Activated CD8-positive, alpha-beta T cell treated with anti-CD3 and anti-CD28 coated beads for 36 hours (primary cell): Measurements from ENCODE around the gene TMEM218. TPM values are rescaled to one million over a fixed set of nuclear protein-coding genes. Genes with fewer than 3 reads are reported as not detected.

Experiments
- ATAC-seq: fragments of 200-7000 bp; cut with Tn5 transposase; one replicate; pipeline ENCODE4 v1.10.0; 2021; ENCODE audit warnings: mild to moderate bottlenecking, moderate library complexity
- CTCF ChIA-PET: fragments of 350-600 bp; sonication (Branson Sonifier 250); formaldehyde crosslinking; loops from one replicate; lab custom pipeline; 2021; ENCODE audit warnings: antibody characterized with exemption; lab: Charles Lee
- POLR2A ChIA-PET: fragments of 350-600 bp; sonication (Branson Sonifier 250); formaldehyde crosslinking; loops from one replicate; lab custom pipeline; 2021; ENCODE audit warnings: antibody characterized with exemption; lab: Charles Lee
- DNase-seq: peaks from one replicate; pipeline ENCODE4 v3.0.0-alpha.2; 2020
- H3K27ac Mint-ChIP-seq: one replicate; pipeline ENCODE4 v1.8.0; 2021; ENCODE audit warnings: mild to moderate bottlenecking, mixed read lengths
- H3K27me3 Mint-ChIP-seq: one replicate; pipeline ENCODE4 v1.8.0; 2021; ENCODE audit warnings: mixed read lengths
- H3K36me3 Mint-ChIP-seq: one replicate; pipeline ENCODE4 v1.8.0; 2021; ENCODE audit warnings: low read depth, mixed read lengths
- H3K4me1 Mint-ChIP-seq: one replicate; pipeline ENCODE4 v1.8.0; 2021; ENCODE audit warnings: low read depth, mixed read lengths
- H3K4me3 Mint-ChIP-seq: one replicate; pipeline ENCODE4 v1.8.0; 2021; ENCODE audit warnings: mild to moderate bottlenecking, moderate library complexity, mixed read lengths
- H3K9me3 Mint-ChIP-seq: one replicate; pipeline ENCODE4 v1.8.0; 2021; ENCODE audit warnings: mixed read lengths
- CTCF ChIP-seq: fragments of 200-600 bp; IDR thresholded peaks from one replicate; pipeline ENCODE4 v1.8.0; 2022; ENCODE audit warnings: antibody characterized with exemption, mild to moderate bottlenecking
- intact Hi-C: fragments of 100-400 bp; cut with micrococcal nuclease; formaldehyde crosslinking; loops from one replicate; pipeline ENCODE4 v1.10.0; 2022
- total RNA-seq, 2 experiments: library from RNA; stranded (reverse); gene quantifications; one replicate each; pipeline ENCODE4 v1.2.3, GENCODE V29; 2021

The TMEM218 gene
- total RNA-seq, 2 experiments from 2014 or later, result 12.7 to 13.3 TPM

- intact Hi-C loops, result no loop called here
- POLR2A ChIA-PET, result no interaction called here
- H3K27ac Mint-ChIP-seq, result no peak overlapping the region
- H3K9me3 Mint-ChIP-seq, result no peaks in the 10 kb centered on the region
- CTCF ChIA-PET, result interaction anchor here (1.9 kb wide), 1 partner anchor 10 kb away, joined by 7 read pairs; no protein-coding TSS in a partner anchor
- no peaks in the 10 kb centered on the region for H3K36me3 Mint-ChIP-seq
- no peaks in the 10 kb centered on the region for H3K4me1 Mint-ChIP-seq
- TF ChIP-seq CTCF, result no peak
- peaks cover 34% of the 10 kb centered on the region for H3K27me3 Mint-ChIP-seq
- ATAC-seq (no peak), DNase-seq (no peak)
- no peak overlapping the region for H3K4me3 Mint-ChIP-seq
Observed at GRCh38 chr11:125132071-125132470, 20.6 kb upstream of the TMEM218 start.

- no peaks in the 10 kb centered on the region for H3K36me3 Mint-ChIP-seq
- H3K4me1 Mint-ChIP-seq, result no peaks in the 10 kb centered on the region
- no peaks in the 10 kb centered on the region for H3K9me3 Mint-ChIP-seq
- H3K27ac Mint-ChIP-seq, result peak overlapping the region; percentile 57
- H3K27me3 Mint-ChIP-seq, result peaks cover 41% of the 10 kb centered on the region
- ATAC-seq (no peak), DNase-seq (no peak)
- no peak for TF ChIP-seq CTCF
- intact Hi-C loops, result no loop called here
- no peak overlapping the region for H3K4me3 Mint-ChIP-seq
- POLR2A ChIA-PET, result no interaction called here
- CTCF ChIA-PET, result interaction anchor here (0.9 to 1.7 kb wide), 4 partner anchors 10 to 38 kb away, joined by 4 to 7 read pairs (median 4); no protein-coding TSS in a partner anchor
Observed at GRCh38 chr11:125129316-125129993, 18.0 kb upstream of the TMEM218 start.

- Mint-ChIP-seq H3K27ac (no peak overlapping the region), H3K27me3 (peaks cover 39% of the 10 kb centered on the region), H3K4me3 (no peak overlapping the region), H3K9me3 (no peaks in the 10 kb centered on the region), H3K4me1 (peaks cover 3% of the 10 kb centered on the region), H3K36me3 (no peaks in the 10 kb centered on the region)
- CTCF ChIA-PET, result interaction anchor here (1.7 kb wide), 1 partner anchor 14 kb away, joined by 7 read pairs; no protein-coding TSS in a partner anchor
- DNase-seq (no peak), ATAC-seq (no peak)
- POLR2A ChIA-PET, result no interaction called here
- TF ChIP-seq CTCF, result no peak
- intact Hi-C loops, result no loop called here
Observed at GRCh38 chr11:125128450-125128849, 17.0 kb upstream of the TMEM218 start.

GRCh38 chr11:125124618-125124992 is 13.2 kb upstream of the TMEM218 start:
- no peak for TF ChIP-seq CTCF
- Mint-ChIP-seq H3K4me3 (no peak overlapping the region), H3K36me3 (no peaks in the 10 kb centered on the region), H3K27me3 (peaks cover 24% of the 10 kb centered on the region), H3K4me1 (peaks cover 3% of the 10 kb centered on the region), H3K9me3 (no peaks in the 10 kb centered on the region), H3K27ac (no peak overlapping the region)
- intact Hi-C loops, result no loop called here
- CTCF ChIA-PET, result interaction anchor here (0.6 to 4.6 kb wide), 17 partner anchors 15 to 288 kb away, joined by 3 to 72 read pairs (median 4); partner anchors contain the start of genes CCDC15 and TMEM218
- POLR2A ChIA-PET, result interaction anchor here (1.6 kb wide), 1 partner anchor 16 kb away, joined by 4 read pairs; no protein-coding TSS in a partner anchor
- no peak for ATAC-seq
- no peak for DNase-seq
